ENCODE results near the gene PKP4.

Gene PKP4

GRCh38 chr2:158501301-158501700, 44.5 kb downstream of the PKP4 start:
- DNase-seq = peak; percentile 80

GRCh38 chr2:158502974-158503373, 46.2 kb downstream of the PKP4 start:
- no peak for DNase-seq

GRCh38 chr2:158504088-158504487, 47.3 kb downstream of the PKP4 start:
- DNase-seq = no peak

GRCh38 chr2:158505448-158505934, 48.7 kb downstream of the PKP4 start:
- no peak for DNase-seq

- DNase-seq = no peak
Observed at GRCh38 chr2:158507141-158507540, 50.4 kb downstream of the PKP4 start.

- DNase-seq = no peak
Observed at GRCh38 chr2:158507679-158508078, 50.9 kb downstream of the PKP4 start.

GRCh38 chr2:158509928-158510797, 53.4 kb downstream of the PKP4 start:
- DNase-seq = no peak

- DNase-seq = no peak
Observed at GRCh38 chr2:158510887-158511286, 54.1 kb downstream of the PKP4 start.

- DNase-seq = no peak
Observed at GRCh38 chr2:158511706-158512105, 55.0 kb downstream of the PKP4 start.

- no peak for DNase-seq
Observed at GRCh38 chr2:158512323-158512722, 55.6 kb downstream of the PKP4 start.

GRCh38 chr2:158513841-158514240, 57.1 kb downstream of the PKP4 start:
- no peak for DNase-seq

GRCh38 chr2:158518084-158518483, 61.3 kb downstream of the PKP4 start:
- DNase-seq = no peak

GRCh38 chr2:158519481-158519880, 62.7 kb downstream of the PKP4 start:
- DNase-seq = no peak

GRCh38 chr2:158529379-158530259, 72.9 kb downstream of the PKP4 start:
- DNase-seq = no peak

GRCh38 chr2:158530829-158531228, 74.1 kb downstream of the PKP4 start:
- no peak for DNase-seq

GRCh38 chr2:158533009-158533408, 76.3 kb downstream of the PKP4 start:
- no peak for DNase-seq

- peak; percentile 83 for DNase-seq
Observed at GRCh38 chr2:158539176-158540005, 82.6 kb downstream of the PKP4 start.

- no peak for DNase-seq
Observed at GRCh38 chr2:158542577-158542976, 85.8 kb downstream of the PKP4 start.

GRCh38 chr2:158543957-158544356, 87.2 kb downstream of the PKP4 start:
- peak; percentile 21 for DNase-seq

GRCh38 chr2:158544998-158545397, 88.2 kb downstream of the PKP4 start:
- no peak for DNase-seq

GRCh38 chr2:158546412-158547144, 89.8 kb downstream of the PKP4 start:
- no peak for DNase-seq

GRCh38 chr2:158553257-158553656, 96.5 kb downstream of the PKP4 start:
- no peak for DNase-seq
